Astrocyte (in vitro differentiated cells and primary cell): Measurements from ENCODE around the gene AGBL4. TPM values are rescaled to one million over a fixed set of nuclear protein-coding genes. Genes with fewer than 3 reads are reported as not detected.

Experiments used
- DNase-seq: peaks from one replicate; pipeline ENCODE4 v3.0.0-alpha.2; 2010; ENCODE audit warnings: low read depth
- FAIRE-seq: peaks from 2 replicates; lab custom pipeline; 2011; peaks lifted over from hg19 to GRCh38; lab: Jason Lieb, UNC
- H2AFZ ChIP-seq: 2 replicates; pipeline ENCODE4 v1.6.0; 2012; ENCODE audit warnings: low read depth, low read length, inconsistent platforms
- H3K27ac ChIP-seq: 2 replicates; pipeline ENCODE4 v1.5.1; 2011; ENCODE audit warnings: low read depth, low read length, inconsistent platforms
- H3K27me3 ChIP-seq: 2 replicates; pipeline ENCODE4 v1.6.0; 2011; ENCODE audit warnings: low read length, inconsistent platforms; ENCODE audit not compliant: insufficient read depth
- H3K36me3 ChIP-seq: 2 replicates; pipeline ENCODE4 v1.5.1; 2011; ENCODE audit warnings: low read length, inconsistent platforms; ENCODE audit not compliant: insufficient read depth
- H3K4me1 ChIP-seq: 2 replicates; pipeline ENCODE4 v1.5.1; 2011; ENCODE audit warnings: low read length, inconsistent platforms; ENCODE audit not compliant: insufficient read depth
- H3K4me2 ChIP-seq: 2 replicates; pipeline ENCODE4 v1.6.0; 2012; ENCODE audit warnings: low read length, inconsistent platforms
- H3K4me3 ChIP-seq: 2 replicates; pipeline ENCODE4 v1.5.1; 2011; ENCODE audit warnings: low read depth, mild to moderate bottlenecking, low read length, inconsistent platforms; ENCODE audit not compliant: insufficient read depth
- H3K79me2 ChIP-seq: 2 replicates; pipeline ENCODE4 v1.6.0; 2012; ENCODE audit warnings: mild to moderate bottlenecking, low read length, inconsistent platforms; ENCODE audit not compliant: insufficient read depth
- H3K9ac ChIP-seq: 2 replicates; pipeline ENCODE4 v1.6.0; 2012; ENCODE audit warnings: mild to moderate bottlenecking, low read length, inconsistent platforms
- H3K9me3 ChIP-seq: 2 replicates; pipeline ENCODE4 v1.5.1; 2012; ENCODE audit warnings: low read depth, mild to moderate bottlenecking, low read length, inconsistent platforms; ENCODE audit not compliant: insufficient read depth
- H4K20me1 ChIP-seq: 2 replicates; pipeline ENCODE4 v1.6.0; 2012; ENCODE audit warnings: low read length, inconsistent platforms; ENCODE audit not compliant: insufficient read depth
- H3K27ac Mint-ChIP-seq: one replicate; pipeline ENCODE4 v1.8.0; 2021; ENCODE audit warnings: mild to moderate bottlenecking, mixed read lengths; ENCODE audit not compliant: unreplicated experiment
- H3K27me3 Mint-ChIP-seq: one replicate; pipeline ENCODE4 v1.8.0; 2021; ENCODE audit warnings: low read depth, mixed read lengths; ENCODE audit not compliant: unreplicated experiment
- H3K36me3 Mint-ChIP-seq: one replicate; pipeline ENCODE4 v1.8.0; 2021; ENCODE audit warnings: low read depth, mixed read lengths; ENCODE audit not compliant: unreplicated experiment
- H3K4me1 Mint-ChIP-seq: one replicate; pipeline ENCODE4 v1.8.0; 2021; ENCODE audit warnings: low read depth, mixed read lengths; ENCODE audit not compliant: unreplicated experiment
- H3K4me3 Mint-ChIP-seq: one replicate; pipeline ENCODE4 v1.8.0; 2021; ENCODE audit warnings: mild to moderate bottlenecking, moderate library complexity, mixed read lengths; ENCODE audit not compliant: unreplicated experiment
- H3K9me3 Mint-ChIP-seq: one replicate; pipeline ENCODE4 v1.8.0; 2021; ENCODE audit warnings: mild to moderate bottlenecking, mixed read lengths; ENCODE audit not compliant: unreplicated experiment
- EZH2 ChIP-seq: IDR thresholded peaks from 2 replicates; pipeline ENCODE4 v1.6.1; 2012; ENCODE audit warnings: mild to moderate bottlenecking, low read length, inconsistent platforms; ENCODE audit not compliant: insufficient read depth
- total RNA-seq: library from RNA; stranded (reverse); gene quantifications from 2 replicates; pipeline ENCODE4 v1.2.1, GENCODE V29; 2021
- TF ChIP-seq, protein P1 (sequence below): IDR thresholded peaks from 2 replicates; pipeline ENCODE4 v1.5.1; 2011; ENCODE audit warnings: low read depth, mild to moderate bottlenecking, inconsistent platforms, low read length, moderate library complexity; ENCODE audit not compliant: insufficient read depth

The AGBL4 gene
- total RNA-seq, 1 donor from 2014 or later: not detected

DNA sequence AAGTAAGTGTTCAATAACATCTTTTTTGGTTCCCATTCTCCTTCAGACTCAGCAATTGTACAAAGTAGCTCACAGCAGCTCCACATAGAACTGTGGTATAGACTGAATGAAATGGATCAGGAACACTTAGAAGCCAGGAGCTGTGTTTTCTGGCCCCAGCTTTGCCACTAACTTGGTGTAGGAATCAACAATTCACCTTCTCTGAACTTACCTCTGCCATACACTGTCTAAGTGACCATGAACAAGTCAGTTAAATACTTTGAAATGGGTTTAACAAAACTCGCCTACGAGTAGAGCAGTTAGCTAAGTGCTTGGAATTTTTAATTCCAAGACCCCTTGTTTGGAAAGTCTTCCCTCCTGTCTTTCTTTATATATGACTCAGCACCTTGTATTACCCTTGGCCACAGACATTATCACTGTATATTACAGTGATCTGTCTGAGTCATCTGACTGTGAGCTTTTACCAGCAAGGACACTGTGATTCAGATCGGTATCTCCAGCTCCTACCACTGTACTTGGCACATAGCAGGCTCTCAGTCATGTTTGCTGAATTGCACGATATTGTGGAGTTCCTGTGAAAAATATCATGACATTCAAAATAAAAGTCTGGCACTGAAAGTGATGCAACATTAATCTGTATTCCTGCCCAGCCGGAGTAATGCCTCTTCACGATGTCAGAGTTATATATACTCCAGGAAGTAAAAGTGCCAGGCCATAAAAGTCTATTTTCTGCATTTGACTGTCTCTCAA lies 1145.4 kb downstream of the AGBL4 start:
- FAIRE-seq (peak; percentile 98), DNase-seq (peak; percentile 96)
- Histone ChIP-seq H4K20me1 (no peaks in the 10 kb centered on the region), H3K36me3 (no peaks in the 10 kb centered on the region), H3K9me3 (no peaks in the 10 kb centered on the region), H3K9ac (peak overlapping the region; percentile 16), H3K79me2 (no peaks in the 10 kb centered on the region), H2AFZ (no peak overlapping the region), H3K4me3 (no peak overlapping the region), H3K27ac (peak overlapping the region; percentile 59), H3K4me2 (peak overlapping the region; percentile 74), H3K4me1 (peaks cover 15% of the 10 kb centered on the region), H3K27me3 (no peaks in the 10 kb centered on the region)
- no peak overlapping the region for H3K4me3 Mint-ChIP-seq
- H3K9me3 Mint-ChIP-seq: no peaks in the 10 kb centered on the region
- peaks cover 18% of the 10 kb centered on the region for H3K4me1 Mint-ChIP-seq
- no peak for TF ChIP-seq EZH2
- TF ChIP-seq, protein P1, sequence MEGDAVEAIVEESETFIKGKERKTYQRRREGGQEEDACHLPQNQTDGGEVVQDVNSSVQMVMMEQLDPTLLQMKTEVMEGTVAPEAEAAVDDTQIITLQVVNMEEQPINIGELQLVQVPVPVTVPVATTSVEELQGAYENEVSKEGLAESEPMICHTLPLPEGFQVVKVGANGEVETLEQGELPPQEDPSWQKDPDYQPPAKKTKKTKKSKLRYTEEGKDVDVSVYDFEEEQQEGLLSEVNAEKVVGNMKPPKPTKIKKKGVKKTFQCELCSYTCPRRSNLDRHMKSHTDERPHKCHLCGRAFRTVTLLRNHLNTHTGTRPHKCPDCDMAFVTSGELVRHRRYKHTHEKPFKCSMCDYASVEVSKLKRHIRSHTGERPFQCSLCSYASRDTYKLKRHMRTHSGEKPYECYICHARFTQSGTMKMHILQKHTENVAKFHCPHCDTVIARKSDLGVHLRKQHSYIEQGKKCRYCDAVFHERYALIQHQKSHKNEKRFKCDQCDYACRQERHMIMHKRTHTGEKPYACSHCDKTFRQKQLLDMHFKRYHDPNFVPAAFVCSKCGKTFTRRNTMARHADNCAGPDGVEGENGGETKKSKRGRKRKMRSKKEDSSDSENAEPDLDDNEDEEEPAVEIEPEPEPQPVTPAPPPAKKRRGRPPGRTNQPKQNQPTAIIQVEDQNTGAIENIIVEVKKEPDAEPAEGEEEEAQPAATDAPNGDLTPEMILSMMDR: no peak
- peak overlapping the region; percentile 29 for H3K27ac Mint-ChIP-seq
- no peaks in the 10 kb centered on the region for H3K36me3 Mint-ChIP-seq
- no peaks in the 10 kb centered on the region for H3K27me3 Mint-ChIP-seq

DNA sequence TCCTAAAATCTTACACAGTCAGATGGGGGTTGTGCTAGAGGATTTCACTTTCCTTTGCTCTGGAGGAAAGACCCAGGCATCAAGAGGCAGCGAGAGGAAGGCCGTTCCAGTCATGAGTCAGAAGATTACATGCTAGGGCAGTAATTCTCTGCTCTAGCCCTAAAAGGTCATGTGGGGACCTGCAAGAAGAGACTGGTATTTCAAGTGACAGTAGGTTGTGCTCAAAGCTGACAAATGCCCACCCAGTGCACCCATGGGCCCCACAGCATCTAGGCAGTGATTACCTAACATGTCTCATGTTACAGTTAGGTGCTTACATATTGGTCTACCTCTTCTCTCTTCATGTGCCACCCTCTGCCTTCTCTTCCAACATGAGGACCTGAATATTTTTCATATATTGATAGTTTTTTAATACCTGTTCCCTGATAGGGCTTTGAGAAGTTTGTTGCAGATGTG lies 1147.4 kb downstream of the AGBL4 start:
- TF ChIP-seq EZH2: no peak
- TF ChIP-seq, protein P1: no peak
- peak overlapping the region; percentile 21 for H2AFZ ChIP-seq
- H3K27me3 Mint-ChIP-seq: peaks cover 2% of the 10 kb centered on the region

More for the DNA sequence above, 1147.4 kb downstream of the AGBL4 start:
- no peak overlapping the region for H3K27ac ChIP-seq
- DNase-seq (peak; percentile 17), FAIRE-seq (peak; percentile 41)
- H3K9me3 Mint-ChIP-seq: no peaks in the 10 kb centered on the region
- peaks cover 15% of the 10 kb centered on the region for H3K4me1 ChIP-seq
- no peak overlapping the region for H3K9ac ChIP-seq
- H3K4me1 Mint-ChIP-seq: peaks cover 18% of the 10 kb centered on the region
- H3K36me3 Mint-ChIP-seq: no peaks in the 10 kb centered on the region
- H3K4me3 ChIP-seq: no peak overlapping the region
- H4K20me1 ChIP-seq: no peaks in the 10 kb centered on the region
- no peaks in the 10 kb centered on the region for H3K79me2 ChIP-seq
- H3K4me2 ChIP-seq: peak overlapping the region; percentile 5
- no peaks in the 10 kb centered on the region for H3K36me3 ChIP-seq
- no peak overlapping the region for H3K4me3 Mint-ChIP-seq
- H3K27me3 ChIP-seq: no peaks in the 10 kb centered on the region
- H3K27ac Mint-ChIP-seq: peak overlapping the region; percentile 36
- no peaks in the 10 kb centered on the region for H3K9me3 ChIP-seq
